ENCODE measurements around the gene KATNAL1.

GRCh38 chr13:30196025-30196424 lies 111.3 kb downstream of the KATNAL1 start:
- TF ChIP-seq EP300 (IDR thresholded peaks at IDR 0.05) (no peak), CTCF (IDR thresholded peaks at IDR 0.05) (no peak), POLR2AphosphoS5 (IDR thresholded peaks at IDR 0.05) (no peak)
